Suppressor macrophage treated with lipopolysaccharide for 4 hours (primary cell): ENCODE results near the gene DENND1A.

Experiments
- DNase-seq: peaks from one replicate; pipeline ENCODE4 v3.0.0-alpha.2; 2020

Gene DENND1A

GRCh38 chr9:123604861-123605260, 325.1 kb downstream of the DENND1A start:
- no peak for DNase-seq

GRCh38 chr9:123601828-123602227, 328.1 kb downstream of the DENND1A start:
- DNase-seq: no peak

- no peak for DNase-seq
Measured at GRCh38 chr9:123599781-123600180, 330.1 kb downstream of the DENND1A start.

GRCh38 chr9:123597876-123598556, 331.9 kb downstream of the DENND1A start:
- no peak for DNase-seq

GRCh38 chr9:123597048-123597447, 332.9 kb downstream of the DENND1A start:
- no peak for DNase-seq

GRCh38 chr9:123591283-123591682, 338.6 kb downstream of the DENND1A start:
- DNase-seq: no peak

GRCh38 chr9:123590499-123590898, 339.4 kb downstream of the DENND1A start:
- DNase-seq: no peak

- DNase-seq: no peak
Measured at GRCh38 chr9:123589361-123590239, 340.3 kb downstream of the DENND1A start.

GRCh38 chr9:123586275-123586674, 343.7 kb downstream of the DENND1A start:
- DNase-seq: no peak

- no peak for DNase-seq
Measured at GRCh38 chr9:123584202-123585176, 345.4 kb downstream of the DENND1A start.

GRCh38 chr9:123583646-123584045, 346.3 kb downstream of the DENND1A start:
- DNase-seq: no peak

GRCh38 chr9:123571240-123571639, 358.7 kb downstream of the DENND1A start:
- DNase-seq: no peak

GRCh38 chr9:123568691-123569688, 360.9 kb downstream of the DENND1A start:
- DNase-seq: no peak

GRCh38 chr9:123567013-123567412, 362.9 kb downstream of the DENND1A start:
- no peak for DNase-seq

- no peak for DNase-seq
Measured at GRCh38 chr9:123564652-123565051, 365.3 kb downstream of the DENND1A start.

GRCh38 chr9:123562844-123563346, 367.0 kb downstream of the DENND1A start:
- peak; percentile 56 for DNase-seq

- no peak for DNase-seq
Measured at GRCh38 chr9:123561046-123561445, 368.9 kb downstream of the DENND1A start.

- DNase-seq: no peak
Measured at GRCh38 chr9:123556464-123557435, 373.2 kb downstream of the DENND1A start.

GRCh38 chr9:123555646-123556045, 374.3 kb downstream of the DENND1A start:
- DNase-seq: no peak

- no peak for DNase-seq
Measured at GRCh38 chr9:123552530-123552929, 377.4 kb downstream of the DENND1A start.
